Prostate gland (tissue), 2 donors: ENCODE results near the gene SAMD10. TPM values are rescaled to one million over a fixed set of nuclear protein-coding genes. Genes with fewer than 3 reads are reported as not detected.

Source experiments
- DNase-seq: peaks from one replicate; pipeline ENCODE4 v3.0.0-alpha.2; 2019; ENCODE audit warnings: low spot score
- H3K27ac ChIP-seq, 2 donors: fragments of 200-600 bp; sonication (generic); 2 replicates each; pipeline ENCODE4 v1.5.1; 2017 to 2019
- H3K27me3 ChIP-seq: fragments of 200-600 bp; sonication (generic); replicated peaks from 2 replicates; pipeline ENCODE4 v1.5.1; 2019; ENCODE audit not compliant: insufficient read depth
- H3K36me3 ChIP-seq, 2 donors: fragments of 200-600 bp; sonication (generic); 1 replicate in 1 of 2; 2 replicates in 1 of 2; pipeline versions ENCODE4 v1.5.1 to v1.8.1; 2017 to 2019
- H3K4me1 ChIP-seq: fragments of 200-600 bp; sonication (generic); replicated peaks from 2 replicates; pipeline ENCODE4 v1.5.1; 2019
- H3K4me3 ChIP-seq, 2 donors: fragments of 200-600 bp; sonication (generic); 2 replicates each; pipeline ENCODE4 v1.5.1; 2017 to 2019
- H3K9me3 ChIP-seq: fragments of 200-600 bp; sonication (generic); 2 replicates; pipeline ENCODE4 v1.5.1; 2017
- CTCF ChIP-seq, 4 experiments: fragments of 200-600 bp in 2 of 4; fragments of 450-650 bp in 2 of 4; sonication (generic) in 2 of 4; IDR thresholded peaks; 1 replicate in 3 of 4; 2 replicates in 1 of 4; pipeline ENCODE4 v1.5.1; 2016 to 2019; ENCODE audit warnings: antibody characterized with exemption in 4 of 4, mild to moderate bottlenecking in 2 of 4, moderate library complexity in 2 of 4
- POLR2A ChIP-seq: fragments of 450-650 bp; IDR thresholded peaks from one replicate; pipeline ENCODE4 v1.6.1; 2016; ENCODE audit warnings: antibody characterized with exemption, mild to moderate bottlenecking
- POLR2AphosphoS5 ChIP-seq: sonication (generic); formaldehyde crosslinking; IDR thresholded peaks from one replicate; pipeline ENCODE4 v1.6.1; 2017; ENCODE audit warnings: antibody characterized with exemption
- WGBS: methylation state at CpG from one replicate; pipeline ENCODE4 v1.1.5; 2018; 5-methylcytosine and 5-hydroxymethylcytosine counted together
- intact Hi-C: fragments of 100-400 bp; cut with DNase I; formaldehyde crosslinking; loops from one replicate; pipeline ENCODE4 v1.14.2; 2022
- total RNA-seq, 2 donors: library from RNA; depleted of rRNA; stranded (reverse); fragments of >200 nt; gene quantifications; one replicate each; pipeline ENCODE4 v1.1.0, GENCODE V29; 2016

SAMD10 gene
- total RNA-seq, 2 donors from 2014 or later: 6.0 to 14.7 TPM

- intact Hi-C loops: no loop called here
- Histone ChIP-seq H3K36me3 (peaks cover 0 to 11% of the 10 kb centered on the region in 2 donors), H3K27me3 (no peaks in the 10 kb centered on the region), H3K27ac (peak overlapping the region; percentile 28 to 64), H3K4me3 (peak overlapping the region; percentile 32 to 93), H3K4me1 (peaks cover 27% of the 10 kb centered on the region), H3K9me3 (no peaks in the 10 kb centered on the region)
- TF ChIP-seq POLR2AphosphoS5 (peak; percentile 66), POLR2A (peak; percentile 51), CTCF (IDR thresholded peaks at IDR 0.05) (peak in 1 of 4 experiments; percentile 34)
- peak; percentile 57 for DNase-seq
- 3% methylated on average over 25 of the region's 28 CpGs for WGBS
These were observed 22.3 kb downstream of the SAMD10 start for GRCh38 chr20:63957004-63957689.

GRCh38 chr20:63956664-63957003 lies 22.8 kb downstream of the SAMD10 start:
- intact Hi-C loops: no loop called here
- DNase-seq: no peak
- H3K4me1 ChIP-seq: peaks cover 32% of the 10 kb centered on the region
- H3K36me3 ChIP-seq: peaks cover 0 to 11% of the 10 kb centered on the region in 2 donors
- TF ChIP-seq POLR2AphosphoS5 (no peak), POLR2A (no peak), CTCF (IDR thresholded peaks at IDR 0.05) (no peak)
- WGBS: 2% methylated on average over 15 of the region's 15 CpGs
- peak overlapping the region; percentile 28 to 64 for H3K27ac ChIP-seq
- H3K27me3 ChIP-seq: no peaks in the 10 kb centered on the region
- peak overlapping the region; percentile 32 to 93 for H3K4me3 ChIP-seq
- no peaks in the 10 kb centered on the region for H3K9me3 ChIP-seq

GRCh38 chr20:63955827-63956663 lies 23.4 kb downstream of the SAMD10 start, which contains the start of gene UCKL1:
UCKL1 (minus strand) TSS chr20:63956416; CDS start chr20:63956372, 44 bp downstream.
- DNase-seq: peak; percentile 92
- TF ChIP-seq CTCF (IDR thresholded peaks at IDR 0.05) (peak in 1 of 4 experiments; percentile 29), POLR2AphosphoS5 (peak; percentile 86), POLR2A (peak; percentile 51)
- Histone ChIP-seq H3K4me3 (peak within 1 kb of the TSS; percentile 93 to 98), H3K9me3 (no peaks in the 10 kb centered on the region), H3K4me1 (peaks cover 36% of the 10 kb centered on the region), H3K27me3 (no peaks in the 10 kb centered on the region), H3K27ac (peak within 1 kb of the TSS; percentile 88 to 92), H3K36me3 (peaks cover 0 to 11% of the 10 kb centered on the region in 2 donors)
- intact Hi-C loops: no loop called here
- WGBS: under 1% methylated on average over 61 of the region's 105 CpGs

- Histone ChIP-seq H3K4me1 (peaks cover 40% of the 10 kb centered on the region), H3K27ac (peak overlapping the region; percentile 88 to 92), H3K4me3 (peak overlapping the region; percentile 93 to 98), H3K27me3 (no peaks in the 10 kb centered on the region), H3K9me3 (no peaks in the 10 kb centered on the region), H3K36me3 (peaks cover 0 to 11% of the 10 kb centered on the region in 2 donors)
- intact Hi-C loops: no loop called here
- 2% methylated on average over 24 of the region's 31 CpGs for WGBS
- TF ChIP-seq POLR2AphosphoS5 (no peak), CTCF (IDR thresholded peaks at IDR 0.05) (peak; percentile 24 to 63 (median 46)), POLR2A (no peak)
- DNase-seq: no peak
These were observed 24.1 kb downstream of the SAMD10 start for GRCh38 chr20:63955281-63955826.
